Measurements from ENCODE around the gene LPAR1.

The LPAR1 gene

GRCh38 chr9:111036946-111037345 is 1.3 kb downstream of the LPAR1 start:
- no peak for FAIRE-seq

DNA sequence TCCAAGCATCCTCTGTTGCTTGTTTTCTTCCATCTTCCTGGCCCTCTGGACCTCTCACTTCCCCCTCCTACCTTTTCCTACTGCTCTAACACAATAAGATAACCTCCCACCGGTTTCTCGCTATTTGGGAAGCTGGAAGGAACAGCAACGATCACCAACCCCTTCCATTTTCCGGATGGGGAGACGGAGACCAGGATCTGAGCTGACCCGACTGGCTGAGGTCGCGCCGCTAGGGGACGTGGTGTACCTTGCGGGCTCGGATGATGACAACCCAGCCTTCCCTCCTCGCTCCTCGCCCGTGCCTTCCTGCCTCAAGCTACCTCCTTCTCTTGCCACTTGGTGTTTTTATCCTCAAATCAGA is 1.9 kb downstream of the LPAR1 start:
- no peak for FAIRE-seq

DNA sequence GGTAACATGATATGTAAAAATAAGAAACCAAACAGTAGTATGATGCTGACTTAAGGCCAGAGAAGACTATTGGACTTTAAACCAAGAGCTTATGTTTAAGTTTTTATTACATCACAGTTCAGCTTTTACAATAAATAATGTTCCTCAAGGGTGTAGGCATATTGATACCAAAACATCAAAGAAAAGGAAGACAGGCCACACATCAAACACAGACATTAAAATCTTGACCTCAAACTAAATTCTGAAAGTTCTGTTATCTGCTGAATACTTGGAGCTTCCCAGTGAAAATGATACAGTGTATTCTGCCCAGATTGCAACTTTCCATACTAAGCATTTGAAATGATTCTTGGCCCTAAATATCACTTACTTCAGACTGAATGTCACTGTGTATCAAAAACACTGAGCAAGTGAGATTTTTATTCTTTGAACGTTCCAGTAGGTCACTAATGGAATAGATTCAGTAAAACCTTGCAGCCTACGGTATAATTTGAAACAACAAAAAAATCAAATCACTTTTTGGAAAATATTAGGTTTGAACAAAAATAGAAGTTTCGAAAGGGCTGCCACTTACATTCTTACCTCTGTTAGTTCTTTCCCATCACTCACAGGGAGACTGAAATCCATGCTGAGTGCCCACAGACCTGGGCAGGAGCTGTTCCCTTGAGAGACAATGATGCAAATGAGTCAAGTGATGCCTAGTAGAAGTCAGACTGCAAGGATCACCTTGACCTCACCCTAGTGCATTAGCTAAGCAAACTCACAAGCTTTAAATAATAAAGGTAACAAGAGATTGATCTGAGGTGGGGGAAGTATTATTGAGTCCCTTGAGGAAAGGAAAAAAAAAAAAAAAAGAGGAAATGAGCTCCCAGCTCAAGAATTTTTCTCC is 2.5 kb downstream of the LPAR1 start:
- FAIRE-seq = no peak

DNA sequence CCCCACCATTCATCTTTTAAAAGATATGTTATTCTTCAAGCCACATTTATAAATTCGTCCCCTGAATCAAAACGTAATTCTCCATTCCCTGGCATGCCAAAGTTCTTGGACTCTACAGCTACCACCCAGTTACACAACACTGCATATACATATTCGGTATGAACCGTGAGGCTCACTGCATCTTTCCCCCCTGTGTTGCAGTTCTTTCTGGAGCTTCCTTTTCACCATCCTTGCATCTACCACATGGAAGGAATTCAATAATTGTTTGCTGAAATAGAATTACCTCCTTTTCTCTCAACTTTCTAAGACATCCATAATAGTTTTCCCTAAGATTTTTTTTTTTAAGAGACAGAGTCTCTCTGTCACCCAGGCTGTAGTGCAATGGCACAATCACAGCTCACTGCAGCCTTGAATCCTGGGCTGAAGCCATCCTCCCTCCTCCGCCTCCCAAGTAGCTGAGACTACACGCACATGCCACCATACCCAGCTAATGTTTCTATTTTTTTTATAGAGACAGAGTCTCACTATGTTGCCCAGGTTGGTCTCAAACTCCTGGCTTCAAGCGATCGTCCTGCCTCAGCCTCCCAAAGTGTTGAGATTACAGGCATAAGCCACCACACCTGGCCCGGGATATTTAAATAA is 3.3 kb downstream of the LPAR1 start:
- FAIRE-seq = no peak

- FAIRE-seq = no peak
Observed at GRCh38 chr9:111034170-111034897, 3.9 kb downstream of the LPAR1 start.

GRCh38 chr9:111030492-111030891 is 7.8 kb downstream of the LPAR1 start:
- FAIRE-seq = no peak

DNA sequence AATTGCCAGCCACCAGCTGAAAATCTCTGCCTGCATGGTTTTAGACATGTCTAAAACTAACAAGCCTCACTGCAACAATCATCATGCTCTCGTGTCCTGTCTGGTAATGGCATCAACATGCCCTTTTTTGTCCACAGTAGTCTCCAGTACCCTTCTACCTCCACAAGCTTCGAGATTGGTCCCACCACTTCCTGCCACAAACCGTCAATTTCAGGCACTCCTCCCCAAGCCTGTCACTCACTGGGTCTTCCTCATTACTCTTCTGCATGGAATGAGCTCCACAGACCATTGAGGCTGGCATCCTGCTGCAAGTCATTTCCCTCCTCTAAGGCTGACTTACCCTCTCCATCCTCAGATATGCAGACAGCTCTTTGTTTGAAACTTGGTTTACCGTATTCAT is 9.0 kb downstream of the LPAR1 start:
- FAIRE-seq = no peak

- FAIRE-seq = no peak
Observed at GRCh38 chr9:111027798-111028197, 10.5 kb downstream of the LPAR1 start.

- FAIRE-seq = no peak
Observed at GRCh38 chr9:111023128-111023527, 15.1 kb downstream of the LPAR1 start.

DNA sequence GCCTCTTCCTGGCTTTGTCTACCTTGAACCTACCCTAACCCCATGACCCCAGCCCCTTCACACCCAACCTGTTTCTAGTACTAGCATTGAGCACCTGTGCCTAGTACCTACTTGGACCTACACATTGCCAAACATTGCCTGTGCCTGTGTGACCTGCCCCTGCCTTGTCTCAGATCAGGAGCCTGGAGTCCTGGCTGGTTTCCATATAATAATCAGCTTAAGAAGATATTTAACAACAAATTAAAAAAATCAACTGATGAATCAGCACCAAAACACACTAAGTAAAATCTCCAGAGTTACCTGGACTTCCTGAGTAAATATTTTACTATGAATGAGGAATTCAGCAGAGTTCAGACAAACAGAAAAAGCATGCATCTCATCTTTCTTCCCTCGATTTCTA is 17.7 kb downstream of the LPAR1 start:
- FAIRE-seq = no peak

- no peak for FAIRE-seq
Observed at GRCh38 chr9:111016426-111017045, 21.7 kb downstream of the LPAR1 start.

DNA sequence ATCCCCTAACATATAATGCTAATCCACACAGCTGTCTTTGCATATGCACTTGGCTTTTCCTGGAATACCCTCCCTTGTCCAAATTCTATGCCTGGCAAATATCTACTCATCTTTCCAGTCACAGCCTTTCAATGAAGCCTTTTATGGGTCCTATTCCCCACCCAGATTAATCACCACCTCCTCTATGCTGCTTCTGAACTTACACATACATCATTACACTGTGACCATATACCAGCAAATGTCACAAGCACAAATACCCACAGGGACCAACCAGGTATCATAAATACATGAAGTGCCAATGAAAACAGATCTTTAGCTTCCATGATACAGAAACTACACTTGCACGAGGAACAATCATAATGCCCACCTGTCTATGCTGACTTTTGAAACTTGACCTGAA is 22.3 kb downstream of the LPAR1 start:
- FAIRE-seq = no peak

GRCh38 chr9:111013707-111014106 is 24.6 kb downstream of the LPAR1 start:
- no peak for FAIRE-seq

- no peak for FAIRE-seq
Observed at GRCh38 chr9:111013250-111013649, 25.0 kb downstream of the LPAR1 start.

- FAIRE-seq = no peak
Observed at GRCh38 chr9:111008158-111009075, 29.9 kb downstream of the LPAR1 start.

DNA sequence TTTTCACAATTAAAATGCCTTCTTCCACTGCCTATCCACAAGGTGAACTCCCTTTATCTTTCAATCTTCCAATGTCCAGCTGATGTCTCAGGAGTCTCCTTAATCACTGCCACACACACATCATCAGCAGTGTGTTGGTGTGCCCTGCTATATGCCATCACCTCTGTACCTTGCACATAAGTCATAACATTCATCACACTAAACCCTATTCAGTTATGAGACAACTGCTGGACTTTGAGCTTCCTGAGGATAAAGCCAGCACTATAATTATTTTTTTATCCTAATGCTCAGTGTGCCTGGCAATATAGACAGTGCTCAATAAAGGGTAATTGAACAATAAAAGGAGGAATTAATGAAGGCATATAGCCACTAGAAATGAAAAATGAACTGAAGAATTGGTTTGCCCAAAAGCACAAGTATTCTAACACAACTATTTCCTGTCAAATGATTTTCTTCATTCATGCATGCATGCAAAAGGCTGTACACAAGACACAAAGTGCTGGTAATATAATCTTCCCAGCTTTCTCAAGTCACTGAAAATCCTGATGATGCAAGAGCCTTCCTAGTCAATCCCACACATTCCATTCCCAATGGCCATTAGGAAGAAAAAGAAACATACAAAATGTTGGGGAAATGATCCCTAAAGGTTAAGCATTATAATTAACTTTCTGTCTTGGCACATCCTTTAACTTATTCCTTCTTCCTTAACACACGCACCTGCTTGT is 32.4 kb downstream of the LPAR1 start:
- no peak for FAIRE-seq

DNA sequence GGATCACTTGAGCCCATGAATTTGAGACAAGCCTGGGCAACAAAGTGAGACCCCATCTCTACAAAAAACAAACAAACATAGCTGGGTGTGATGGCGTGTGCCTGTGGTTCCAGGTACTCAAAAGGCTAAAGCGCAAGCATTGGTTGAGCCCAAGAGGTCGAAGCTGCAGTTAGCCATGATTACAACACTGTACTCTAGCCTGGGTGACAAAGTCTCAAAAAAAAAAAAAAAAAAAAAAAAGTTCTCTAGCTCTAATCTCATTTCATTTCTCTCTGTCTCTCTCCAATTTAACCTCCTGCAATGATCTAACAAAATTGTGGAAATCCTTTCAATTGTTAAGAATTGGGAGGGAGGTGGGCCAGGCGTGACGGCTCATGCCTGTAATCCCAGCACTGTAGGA is 33.3 kb downstream of the LPAR1 start:
- no peak for FAIRE-seq

DNA sequence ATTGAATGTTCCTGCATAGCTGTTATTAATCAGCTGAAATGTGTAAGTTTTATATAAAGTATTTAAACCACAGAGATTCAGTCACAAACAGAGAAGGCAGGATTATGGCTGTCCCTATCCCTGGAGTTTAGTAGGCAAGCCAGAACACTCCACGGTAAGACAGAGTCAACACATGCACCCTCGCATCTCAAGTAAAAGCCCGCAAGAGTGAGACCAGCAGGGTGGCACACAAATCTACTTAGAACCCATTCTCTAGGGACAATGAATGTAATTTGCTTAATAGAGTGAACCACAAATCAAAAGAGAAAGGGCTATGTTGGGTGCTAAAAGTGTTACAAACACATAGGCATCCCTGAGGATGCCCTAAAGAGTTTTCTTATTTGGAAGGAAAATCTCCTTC is 35.1 kb downstream of the LPAR1 start:
- no peak for FAIRE-seq

GRCh38 chr9:111001526-111001925 is 36.7 kb downstream of the LPAR1 start:
- no peak for FAIRE-seq

GRCh38 chr9:111000202-111000601 is 38.1 kb downstream of the LPAR1 start:
- no peak for FAIRE-seq

DNA sequence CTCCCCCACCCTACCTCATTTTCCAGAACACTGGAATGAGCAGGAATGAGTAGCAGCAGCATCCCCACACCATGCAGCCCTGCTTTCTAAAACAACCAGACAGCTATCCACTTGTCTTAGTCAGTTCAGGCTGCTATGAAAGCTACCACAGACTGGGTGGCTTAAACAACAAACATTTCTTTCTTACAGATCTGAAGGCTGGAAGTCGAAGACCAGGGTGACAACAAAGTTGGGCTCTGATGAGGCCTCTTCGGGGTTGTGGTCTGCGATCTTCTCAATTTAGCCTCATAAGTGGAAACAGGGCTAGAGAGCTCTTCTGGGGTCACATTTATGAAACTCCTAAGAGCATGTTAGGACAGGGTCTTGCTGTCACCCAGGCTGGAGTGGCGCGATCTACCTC is 38.9 kb downstream of the LPAR1 start:
- no peak for FAIRE-seq

- no peak for FAIRE-seq
Observed at GRCh38 chr9:110997847-110998246, 40.4 kb downstream of the LPAR1 start.
